GM19328 (cell line): ENCODE results near the gene LAX1.
A peak's percentile ranks its signal among the peaks of the same experiment; 100 is the strongest.
"Not testable (repeated sequence)": the region's sequence is repeated elsewhere in the genome, so short reads cannot be mapped to it uniquely, and the experiment has no call there.

Experiments
- ATAC-seq: cut with Tn5 transposase; IDR thresholded peaks from one replicate; pipeline ENCODE4 v1.9.1; 2021; ENCODE audit warnings: mild to moderate bottlenecking, moderate library complexity; ENCODE audit not compliant: unreplicated experiment

LAX1 gene

DNA sequence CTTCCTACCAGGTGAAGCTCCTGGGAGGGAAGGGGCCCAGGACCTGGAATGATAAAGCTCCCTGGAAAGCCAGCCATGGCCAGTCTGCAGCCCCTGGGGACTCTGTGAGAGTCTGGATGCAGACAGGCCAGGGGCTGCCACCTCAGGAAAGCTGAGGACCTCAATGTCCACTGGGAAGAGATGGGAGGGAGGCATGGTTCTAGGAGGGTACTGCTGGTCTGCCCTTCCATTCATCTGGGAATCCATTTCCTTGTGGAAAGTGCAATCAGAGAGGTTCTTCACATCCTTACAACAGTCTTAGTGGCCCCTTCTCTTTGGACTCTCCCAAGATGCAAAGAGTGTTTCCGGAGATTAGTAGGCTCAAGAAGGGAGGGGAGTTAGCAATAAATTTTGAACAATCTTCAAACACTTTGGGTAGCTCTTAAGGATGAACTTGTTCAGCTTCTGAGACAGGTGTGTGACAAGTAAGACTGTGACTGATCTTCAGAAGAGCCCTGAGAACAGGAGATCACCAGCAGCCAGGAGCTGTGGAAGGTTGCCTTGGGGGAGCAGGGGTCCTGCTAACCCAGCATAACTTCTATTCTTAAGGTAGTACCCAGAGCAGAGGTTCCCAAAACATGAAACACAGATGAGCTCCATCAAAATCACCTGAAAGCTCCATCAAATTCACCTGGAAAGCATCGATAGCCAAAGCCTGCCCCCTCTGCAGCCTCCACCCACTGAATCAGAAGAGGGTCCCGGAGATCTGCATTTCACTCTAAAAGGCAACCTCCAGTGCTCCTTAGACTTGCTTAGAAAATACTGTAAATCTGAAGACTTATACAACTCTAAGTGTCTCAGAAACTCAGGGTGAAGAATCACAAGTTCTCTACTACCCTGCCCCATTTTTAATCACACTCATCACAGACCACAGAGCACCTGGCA lies 616 bp upstream of the LAX1 start:
- no peak for ATAC-seq

DNA sequence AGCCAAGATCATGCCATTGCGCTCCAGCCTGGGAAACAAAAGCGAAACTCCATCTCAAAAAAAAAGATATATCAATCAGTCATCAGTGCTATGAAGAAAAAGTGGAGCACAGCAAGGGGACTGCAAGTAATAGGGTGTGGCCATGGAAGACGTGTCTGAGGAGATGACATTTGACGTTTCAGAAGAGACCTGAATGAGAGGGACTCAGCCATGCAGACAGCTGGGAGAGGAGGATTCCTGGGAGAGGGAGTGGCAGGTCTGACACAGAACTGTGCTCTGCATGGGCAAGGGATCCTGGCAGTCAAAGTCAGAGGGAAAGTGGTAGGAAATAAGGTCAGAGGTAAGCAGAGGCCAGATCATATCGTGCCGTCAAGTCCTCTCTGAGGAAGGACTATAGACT lies 3.3 kb downstream of the LAX1 start:
- ATAC-seq, result no peak

GRCh38 chr1:203769505-203770343 lies 4.7 kb downstream of the LAX1 start:
- ATAC-seq, result no peak

DNA sequence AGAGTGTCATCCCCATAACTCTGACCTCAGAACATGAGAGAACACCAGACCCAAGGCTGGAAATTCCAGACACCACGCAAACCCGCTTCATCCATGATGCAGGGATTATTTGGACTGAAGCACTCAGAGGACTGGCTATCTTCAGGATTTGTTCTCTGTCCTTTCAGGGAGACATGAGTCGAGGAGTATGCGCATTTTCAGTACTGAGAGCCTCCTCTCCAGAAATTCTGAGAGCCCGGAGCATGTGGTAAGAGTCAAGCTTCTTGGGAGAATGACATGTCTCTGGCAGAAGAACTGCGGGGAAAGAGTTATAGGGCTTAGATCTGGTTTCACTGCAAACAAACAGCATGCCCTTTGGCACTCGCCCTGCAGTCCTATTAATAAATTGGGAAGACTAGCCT lies 6.9 kb downstream of the LAX1 start:
- no peak for ATAC-seq

GRCh38 chr1:203772836-203773235 lies 7.9 kb downstream of the LAX1 start:
- no peak for ATAC-seq

DNA sequence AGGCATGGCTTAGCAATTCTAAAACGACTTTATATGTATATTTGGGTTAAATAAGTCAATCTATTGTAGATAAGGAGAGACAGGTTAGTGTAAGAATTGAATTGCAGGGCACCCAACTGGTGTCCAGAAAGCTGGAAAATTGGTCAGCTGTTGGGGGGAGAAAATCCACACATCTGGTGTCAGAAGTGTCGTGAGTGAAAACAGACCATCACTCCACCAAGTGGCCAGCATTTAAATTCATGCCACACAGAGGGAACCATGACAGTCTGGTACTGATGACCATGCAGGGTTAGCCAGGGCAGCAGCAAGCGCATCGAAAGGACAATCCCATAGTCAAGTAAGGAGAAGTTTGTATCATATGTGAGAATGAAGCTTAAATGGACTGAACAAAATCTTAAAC lies 11.7 kb downstream of the LAX1 start:
- ATAC-seq, result no peak

GRCh38 chr1:203777596-203777995 lies 12.6 kb downstream of the LAX1 start:
- no peak for ATAC-seq

GRCh38 chr1:203778146-203778545 lies 13.2 kb downstream of the LAX1 start:
- ATAC-seq, result no peak

- no peak for ATAC-seq
These were observed 13.8 kb downstream of the LAX1 start for GRCh38 chr1:203778789-203779188.

DNA sequence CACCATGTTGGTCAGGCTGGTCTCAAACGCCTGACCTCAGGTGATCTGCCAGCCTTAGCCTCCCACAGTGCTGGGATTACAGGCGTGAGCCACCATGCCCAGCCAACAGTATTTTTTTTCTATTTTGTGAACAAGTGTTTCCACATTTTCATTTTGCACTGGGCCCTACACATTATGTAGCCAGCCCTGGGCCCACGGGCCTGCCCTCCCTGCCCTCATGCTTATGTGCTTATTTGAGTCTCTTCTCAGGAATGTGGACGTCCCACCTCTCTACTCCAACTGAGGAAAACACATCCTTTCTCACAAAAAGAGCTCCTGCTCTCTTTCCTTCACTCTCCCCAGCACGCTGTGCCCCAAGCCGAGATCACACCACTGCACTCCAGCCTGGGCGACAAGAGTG lies 17.0 kb downstream of the LAX1 start:
- no peak for ATAC-seq

DNA sequence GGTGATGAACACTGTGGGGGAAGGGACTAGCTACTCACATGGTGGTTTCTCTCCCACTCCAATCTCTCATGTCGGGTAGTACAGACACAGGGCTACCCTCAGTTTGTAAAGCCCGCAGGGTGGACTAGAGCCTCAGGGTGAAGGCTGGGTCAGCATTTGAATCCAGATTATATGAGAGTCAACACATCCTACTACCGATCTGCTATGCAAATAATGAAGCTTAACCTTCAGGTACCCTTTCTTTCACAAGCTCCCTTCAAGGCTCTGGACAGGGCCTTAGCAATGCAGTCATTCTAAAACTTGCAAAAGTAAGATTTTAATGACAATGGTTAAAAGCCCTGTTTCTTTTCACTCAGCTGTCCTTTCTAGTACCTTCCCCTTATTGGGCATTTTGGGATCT lies 25.0 kb downstream of the LAX1 start:
- no peak for ATAC-seq

- ATAC-seq, result no peak
These were observed 26.5 kb downstream of the LAX1 start for GRCh38 chr1:203791498-203791897.

GRCh38 chr1:203792486-203792885 lies 27.5 kb downstream of the LAX1 start:
- no peak for ATAC-seq

GRCh38 chr1:203793561-203793960 lies 28.6 kb downstream of the LAX1 start:
- ATAC-seq, result not testable (repeated sequence)

- no peak for ATAC-seq
These were observed 29.9 kb downstream of the LAX1 start for GRCh38 chr1:203794764-203795440.

DNA sequence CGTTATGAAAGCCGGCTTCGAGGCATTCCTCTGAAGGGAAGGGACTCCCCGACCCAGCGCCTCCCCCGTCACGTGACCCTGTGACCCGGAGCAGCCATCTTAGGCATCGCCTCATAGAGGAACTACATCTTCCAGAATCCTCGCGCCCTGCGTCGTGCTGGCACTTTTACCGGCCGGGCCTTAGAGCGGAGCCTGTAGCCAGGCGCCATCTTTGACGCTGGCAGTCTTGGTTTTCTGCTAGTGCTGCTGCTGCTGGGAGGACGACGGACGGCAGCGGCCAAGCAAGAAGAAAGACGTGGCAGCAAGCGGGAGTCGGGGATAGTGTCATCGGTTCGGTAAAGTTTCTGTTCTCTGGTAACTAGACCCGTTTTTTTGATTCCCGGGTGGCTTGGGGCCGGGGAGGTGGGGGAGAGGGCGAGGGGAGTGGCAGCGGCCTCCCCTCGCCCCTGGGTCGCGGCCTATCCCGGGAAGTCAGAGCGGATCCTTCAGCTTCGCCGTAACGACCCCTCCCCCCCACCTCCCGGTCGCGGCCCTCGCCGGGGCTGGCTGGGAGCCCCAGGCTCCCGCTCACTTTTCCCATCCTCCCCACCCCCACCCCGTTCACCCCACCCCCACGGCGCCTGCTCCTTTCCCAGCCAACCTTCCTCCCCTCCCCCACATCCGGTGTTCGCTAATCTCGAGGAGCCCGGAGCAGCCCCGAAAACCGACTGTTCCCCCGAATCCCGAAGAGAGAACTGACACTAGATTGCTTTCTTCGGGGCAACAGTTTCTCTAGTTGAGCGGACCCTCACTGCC lies 30.7 kb downstream of the LAX1 start, which contains the start of the genes ZBED6 and ZC3H11A:
Gene ZBED6, plus strand, starts transcription at position 183 of the 795 bp plus-strand sequence. CDS start 1,900 bp downstream, outside the sequence.
Gene ZC3H11A, plus strand, starts transcription at position 183 of the 795 bp plus-strand sequence. CDS start 21,448 bp downstream, outside the sequence.
- peak; percentile 95 for ATAC-seq

- ATAC-seq, result peak; percentile 16
These were observed 31.2 kb downstream of the LAX1 start for GRCh38 chr1:203796236-203796605.

GRCh38 chr1:203797216-203797615 lies 32.2 kb downstream of the LAX1 start:
- ATAC-seq, result no peak

- no peak for ATAC-seq
These were observed 33.1 kb downstream of the LAX1 start for GRCh38 chr1:203797948-203798655.

GRCh38 chr1:203799157-203799556 lies 34.2 kb downstream of the LAX1 start:
- ATAC-seq, result no peak
